Activated naive CD4-positive, alpha-beta T cell treated with anti-CD3 and anti-CD28 coated beads for 36 hours (primary cell): ENCODE measurements around the gene METTL23. TPM values are rescaled to one million over a fixed set of nuclear protein-coding genes. Genes with fewer than 3 reads are reported as not detected.
A peak's percentile ranks its signal among the peaks of the same experiment; 100 is the strongest.
"Not testable (repeated sequence)": the region's sequence is repeated elsewhere in the genome, so short reads cannot be mapped to it uniquely, and the experiment has no call there.

Experiments used
- CTCF ChIA-PET: fragments of 350-600 bp; sonication (Branson Sonifier 250); formaldehyde crosslinking; loops from one replicate; lab custom pipeline; 2021; ENCODE audit warnings: antibody characterized with exemption; lab: Charles Lee
- DNase-seq: peaks from one replicate; pipeline ENCODE4 v3.0.0-alpha.2; 2020
- H3K27ac Mint-ChIP-seq: one replicate; pipeline ENCODE4 v1.8.0; 2021; ENCODE audit warnings: mild to moderate bottlenecking, mixed read lengths
- H3K27me3 Mint-ChIP-seq: one replicate; pipeline ENCODE4 v1.8.0; 2021; ENCODE audit warnings: low read depth, mixed read lengths
- H3K36me3 Mint-ChIP-seq: one replicate; pipeline ENCODE4 v1.8.0; 2021; ENCODE audit warnings: low read depth, mixed read lengths
- H3K4me1 Mint-ChIP-seq: one replicate; pipeline ENCODE4 v1.8.0; 2021; ENCODE audit warnings: low read depth, mixed read lengths
- H3K4me3 Mint-ChIP-seq: one replicate; pipeline ENCODE4 v1.8.0; 2021; ENCODE audit warnings: mild to moderate bottlenecking, moderate library complexity, mixed read lengths
- H3K9me3 Mint-ChIP-seq: one replicate; pipeline ENCODE4 v1.8.0; 2021; ENCODE audit warnings: mixed read lengths
- intact Hi-C: fragments of 100-400 bp; cut with micrococcal nuclease; formaldehyde crosslinking; loops from one replicate; pipeline ENCODE4 v1.15.1; 2023
- total RNA-seq, 2 experiments: library from RNA; stranded (reverse); gene quantifications; one replicate each; pipeline ENCODE4 v1.2.3, GENCODE V29; 2021

The METTL23 gene
- total RNA-seq, 2 experiments from 2014 or later, result 18.9 to 20.0 TPM

GRCh38 chr17:76698466-76698977, 28.1 kb upstream of the METTL23 start:
- H3K27me3 Mint-ChIP-seq, H3K9me3 Mint-ChIP-seq, H3K27ac Mint-ChIP-seq, intact Hi-C loops, H3K4me3 Mint-ChIP-seq, DNase-seq, H3K4me1 Mint-ChIP-seq, H3K36me3 Mint-ChIP-seq: not testable (repeated sequence)
- CTCF ChIA-PET, result interaction anchor here (1.1 to 1.2 kb wide), 2 partner anchors 10 to 27 kb away, joined by 3 to 5 read pairs; no protein-coding TSS in a partner anchor

- Mint-ChIP-seq H3K9me3 (no peaks in the 10 kb centered on the region), H3K27ac (no peak overlapping the region), H3K36me3 (no peaks in the 10 kb centered on the region), H3K27me3 (no peaks in the 10 kb centered on the region), H3K4me3 (no peak overlapping the region), H3K4me1 (no peaks in the 10 kb centered on the region)
- intact Hi-C loops, result no loop called here
- CTCF ChIA-PET, result no interaction called here
- no peak for DNase-seq
Observed at GRCh38 chr17:76700270-76700616, 26.4 kb upstream of the METTL23 start.

GRCh38 chr17:76700617-76701470, 25.8 kb upstream of the METTL23 start:
- intact Hi-C loops, result no loop called here
- Mint-ChIP-seq H3K4me3 (no peak overlapping the region), H3K27me3 (no peaks in the 10 kb centered on the region), H3K4me1 (no peaks in the 10 kb centered on the region), H3K27ac (no peak overlapping the region), H3K9me3 (no peaks in the 10 kb centered on the region), H3K36me3 (no peaks in the 10 kb centered on the region)
- CTCF ChIA-PET, result interaction anchor here (1.0 kb wide), 1 partner anchor 19 kb away, joined by 3 read pairs; no protein-coding TSS in a partner anchor
- DNase-seq, result no peak

- H3K36me3 Mint-ChIP-seq, result no peaks in the 10 kb centered on the region
- H3K9me3 Mint-ChIP-seq, result no peaks in the 10 kb centered on the region
- no peak overlapping the region for H3K4me3 Mint-ChIP-seq
- CTCF ChIA-PET, result interaction anchor here (1.0 kb wide), 1 partner anchor 20 kb away, joined by 3 read pairs; no protein-coding TSS in a partner anchor
- H3K27ac Mint-ChIP-seq, result no peak overlapping the region
- no peaks in the 10 kb centered on the region for H3K4me1 Mint-ChIP-seq
- no peaks in the 10 kb centered on the region for H3K27me3 Mint-ChIP-seq
- intact Hi-C loops, result no loop called here
- no peak for DNase-seq
Observed at GRCh38 chr17:76701471-76701967, 25.1 kb upstream of the METTL23 start.

GRCh38 chr17:76702076-76702475, 24.6 kb upstream of the METTL23 start:
- intact Hi-C loops, result no loop called here
- H3K27me3 Mint-ChIP-seq, result no peaks in the 10 kb centered on the region
- H3K36me3 Mint-ChIP-seq, result no peaks in the 10 kb centered on the region
- no peaks in the 10 kb centered on the region for H3K4me1 Mint-ChIP-seq
- H3K4me3 Mint-ChIP-seq, result no peak overlapping the region
- CTCF ChIA-PET, result interaction anchor here (0.7 kb wide), 1 partner anchor 11 kb away, joined by 4 read pairs; no protein-coding TSS in a partner anchor
- DNase-seq, result no peak
- H3K27ac Mint-ChIP-seq, result no peak overlapping the region
- no peaks in the 10 kb centered on the region for H3K9me3 Mint-ChIP-seq

- Mint-ChIP-seq H3K27ac (no peak overlapping the region), H3K9me3 (no peaks in the 10 kb centered on the region), H3K4me1 (no peaks in the 10 kb centered on the region), H3K36me3 (no peaks in the 10 kb centered on the region), H3K4me3 (no peak overlapping the region), H3K27me3 (no peaks in the 10 kb centered on the region)
- intact Hi-C loops, result no loop called here
- CTCF ChIA-PET, result interaction anchor here (1.0 kb wide), 1 partner anchor 21 kb away, joined by 3 read pairs; no protein-coding TSS in a partner anchor
- no peak for DNase-seq
Observed at GRCh38 chr17:76702941-76703637, 23.6 kb upstream of the METTL23 start.

- Mint-ChIP-seq H3K36me3 (no peaks in the 10 kb centered on the region), H3K4me3 (no peak overlapping the region), H3K4me1 (no peaks in the 10 kb centered on the region), H3K9me3 (no peaks in the 10 kb centered on the region), H3K27me3 (no peaks in the 10 kb centered on the region), H3K27ac (no peak overlapping the region)
- no peak for DNase-seq
- CTCF ChIA-PET, result interaction anchor here (0.7 kb wide), 2 partner anchors 10 to 24 kb away, joined by 3 read pairs; no protein-coding TSS in a partner anchor
- intact Hi-C loops, result no loop called here
Observed at GRCh38 chr17:76704805-76705204, 21.8 kb upstream of the METTL23 start.

- H3K4me1 Mint-ChIP-seq, result peaks cover 2% of the 10 kb centered on the region
- H3K9me3 Mint-ChIP-seq, result no peaks in the 10 kb centered on the region
- intact Hi-C loops, result no loop called here
- no peaks in the 10 kb centered on the region for H3K27me3 Mint-ChIP-seq
- DNase-seq, result no peak
- CTCF ChIA-PET, result no interaction called here
- H3K4me3 Mint-ChIP-seq, result no peak overlapping the region
- no peak overlapping the region for H3K27ac Mint-ChIP-seq
- no peaks in the 10 kb centered on the region for H3K36me3 Mint-ChIP-seq
Observed at GRCh38 chr17:76706817-76707216, 19.8 kb upstream of the METTL23 start.

- no peak overlapping the region for H3K4me3 Mint-ChIP-seq
- intact Hi-C loops, result no loop called here
- CTCF ChIA-PET, result interaction anchor here (0.6 to 1.0 kb wide), 4 partner anchors 9 to 185 kb away, joined by 3 to 6 read pairs (median 3); no protein-coding TSS in a partner anchor
- no peaks in the 10 kb centered on the region for H3K36me3 Mint-ChIP-seq
- H3K27ac Mint-ChIP-seq, result no peak overlapping the region
- no peak for DNase-seq
- H3K9me3 Mint-ChIP-seq, result no peaks in the 10 kb centered on the region
- H3K27me3 Mint-ChIP-seq, result no peaks in the 10 kb centered on the region
- peaks cover 2% of the 10 kb centered on the region for H3K4me1 Mint-ChIP-seq
Observed at GRCh38 chr17:76707985-76708807, 18.4 kb upstream of the METTL23 start.

- CTCF ChIA-PET, result interaction anchor here (0.9 to 1.0 kb wide), 3 partner anchors 10 to 186 kb away, joined by 3 to 6 read pairs (median 3); no protein-coding TSS in a partner anchor
Observed at GRCh38 chr17:76709077-76709950, 17.3 kb upstream of the METTL23 start.

More at GRCh38 chr17:76709077-76709950, 17.3 kb upstream of the METTL23 start:
- DNase-seq, result no peak
- Mint-ChIP-seq H3K4me3 (peak overlapping the region; percentile 46), H3K27ac (no peak overlapping the region), H3K4me1 (peaks cover 13% of the 10 kb centered on the region), H3K36me3 (no peaks in the 10 kb centered on the region), H3K9me3 (no peaks in the 10 kb centered on the region), H3K27me3 (no peaks in the 10 kb centered on the region)
- intact Hi-C loops, result no loop called here
